Left ventricle myocardium inferior (tissue), 1 donor: Measurements from ENCODE around the gene PLCG2. TPM values are rescaled to one million over a fixed set of nuclear protein-coding genes. Genes with fewer than 3 reads are reported as not detected.

Experiments used
- DNase-seq: peaks from one replicate; pipeline ENCODE4 v3.0.0-alpha.2; 2020
- H3K27ac ChIP-seq: fragments of 200-600 bp; replicated peaks from 2 replicates; pipeline ENCODE4 v1.8.0; 2021
- H3K27me3 ChIP-seq: fragments of 200-600 bp; 2 replicates; pipeline ENCODE4 v1.8.0; 2021; ENCODE audit warnings: low read depth
- H3K36me3 ChIP-seq: fragments of 200-600 bp; 2 replicates; pipeline ENCODE4 v1.8.0; 2021
- H3K4me1 ChIP-seq: fragments of 200-600 bp; 2 replicates; pipeline ENCODE4 v1.8.0; 2021
- H3K4me3 ChIP-seq: fragments of 200-600 bp; 2 replicates; pipeline ENCODE4 v1.8.0; 2021; ENCODE audit warnings: mild to moderate bottlenecking, moderate library complexity
- H3K9me3 ChIP-seq: fragments of 200-600 bp; replicated peaks from 2 replicates; pipeline ENCODE4 v1.8.0; 2021
- intact Hi-C: fragments of 100-400 bp; cut with micrococcal nuclease; formaldehyde crosslinking; loops from one replicate; pipeline ENCODE4 v1.11.0; 2022
- total RNA-seq: library from RNA; stranded (reverse); fragmentation: NEBNext Ultra II Directional; extraction: Animal tissue kit (Norgen Biotek cat#: 25700); gene quantifications from one replicate; pipeline ENCODE4 v1.2.1, GENCODE V29; 2021
- TF ChIP-seq, protein P1 (sequence below): fragments of 200-600 bp; IDR thresholded peaks from 2 replicates; pipeline ENCODE4 v1.8.0; 2021; ENCODE audit warnings: antibody characterized with exemption, mild to moderate bottlenecking, borderline replicate concordance
- donor health status: DM: no; HTN: yes; CAD: no; lungs with severe emphysema.

Gene PLCG2
- total RNA-seq, 1 donor from 2014 or later, result 5.6 TPM

DNA sequence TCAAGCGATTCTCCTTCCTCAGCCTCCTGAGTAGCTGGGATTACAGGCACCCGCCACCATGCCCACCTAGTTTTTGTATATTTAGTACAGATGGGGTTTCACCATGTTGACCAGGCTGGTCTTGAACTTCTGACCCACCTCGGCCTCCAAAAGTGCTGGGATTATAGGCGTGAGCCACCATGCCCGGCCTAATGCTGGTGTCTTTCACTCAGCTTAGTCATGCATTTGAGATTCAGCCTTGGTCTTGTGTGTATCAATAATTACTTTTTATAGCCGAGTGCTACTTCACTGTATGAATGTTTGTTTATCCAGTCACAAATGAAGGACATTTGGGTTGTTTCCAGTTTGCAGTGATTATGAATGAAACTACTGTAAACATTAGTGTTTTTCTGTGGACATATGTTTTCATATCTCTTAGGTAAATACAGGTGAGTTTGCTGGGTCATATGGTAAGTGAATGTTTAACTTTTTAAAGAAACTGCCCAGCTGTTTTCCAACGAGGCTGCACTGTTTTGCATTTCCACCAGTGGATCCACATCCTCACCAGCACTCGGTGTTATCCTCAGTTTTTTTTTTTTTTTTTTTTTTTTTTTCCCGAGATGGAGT lies 11.0 kb upstream of the PLCG2 start:
- Histone ChIP-seq H3K27me3 (peaks cover 19% of the 10 kb centered on the region), H3K36me3 (no peaks in the 10 kb centered on the region), H3K4me1 (no peaks in the 10 kb centered on the region), H3K4me3 (no peak overlapping the region), H3K27ac (no peak overlapping the region), H3K9me3 (no peaks in the 10 kb centered on the region)
- intact Hi-C loops, result no loop called here
- TF ChIP-seq, protein P1, sequence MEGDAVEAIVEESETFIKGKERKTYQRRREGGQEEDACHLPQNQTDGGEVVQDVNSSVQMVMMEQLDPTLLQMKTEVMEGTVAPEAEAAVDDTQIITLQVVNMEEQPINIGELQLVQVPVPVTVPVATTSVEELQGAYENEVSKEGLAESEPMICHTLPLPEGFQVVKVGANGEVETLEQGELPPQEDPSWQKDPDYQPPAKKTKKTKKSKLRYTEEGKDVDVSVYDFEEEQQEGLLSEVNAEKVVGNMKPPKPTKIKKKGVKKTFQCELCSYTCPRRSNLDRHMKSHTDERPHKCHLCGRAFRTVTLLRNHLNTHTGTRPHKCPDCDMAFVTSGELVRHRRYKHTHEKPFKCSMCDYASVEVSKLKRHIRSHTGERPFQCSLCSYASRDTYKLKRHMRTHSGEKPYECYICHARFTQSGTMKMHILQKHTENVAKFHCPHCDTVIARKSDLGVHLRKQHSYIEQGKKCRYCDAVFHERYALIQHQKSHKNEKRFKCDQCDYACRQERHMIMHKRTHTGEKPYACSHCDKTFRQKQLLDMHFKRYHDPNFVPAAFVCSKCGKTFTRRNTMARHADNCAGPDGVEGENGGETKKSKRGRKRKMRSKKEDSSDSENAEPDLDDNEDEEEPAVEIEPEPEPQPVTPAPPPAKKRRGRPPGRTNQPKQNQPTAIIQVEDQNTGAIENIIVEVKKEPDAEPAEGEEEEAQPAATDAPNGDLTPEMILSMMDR, result no peak
- no peak for DNase-seq

DNA sequence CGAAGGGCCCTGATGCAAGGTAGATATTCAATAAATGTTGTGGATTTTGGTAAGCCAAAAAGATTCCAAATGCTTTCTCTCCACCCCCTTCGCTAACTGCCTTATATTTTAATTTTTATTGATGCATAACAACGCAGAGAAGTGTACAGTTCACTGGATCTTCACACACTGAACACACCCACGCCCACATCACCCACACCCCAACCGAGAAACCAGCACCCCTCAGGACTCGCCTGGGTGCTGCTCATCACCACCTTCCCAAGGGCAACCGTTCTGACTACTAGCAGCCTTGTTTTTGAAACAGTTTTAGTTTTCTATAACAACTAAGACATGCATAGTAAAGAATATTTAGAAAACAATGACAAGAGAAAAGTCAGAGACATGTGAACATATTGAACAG lies 9.1 kb upstream of the PLCG2 start:
- Histone ChIP-seq H3K27me3 (peaks cover 23% of the 10 kb centered on the region), H3K4me3 (no peak overlapping the region), H3K4me1 (peaks cover 5% of the 10 kb centered on the region), H3K27ac (no peak overlapping the region), H3K36me3 (no peaks in the 10 kb centered on the region), H3K9me3 (no peaks in the 10 kb centered on the region)
- TF ChIP-seq, protein P1, result no peak
- DNase-seq, result no peak
- intact Hi-C loops, result no loop called here

DNA sequence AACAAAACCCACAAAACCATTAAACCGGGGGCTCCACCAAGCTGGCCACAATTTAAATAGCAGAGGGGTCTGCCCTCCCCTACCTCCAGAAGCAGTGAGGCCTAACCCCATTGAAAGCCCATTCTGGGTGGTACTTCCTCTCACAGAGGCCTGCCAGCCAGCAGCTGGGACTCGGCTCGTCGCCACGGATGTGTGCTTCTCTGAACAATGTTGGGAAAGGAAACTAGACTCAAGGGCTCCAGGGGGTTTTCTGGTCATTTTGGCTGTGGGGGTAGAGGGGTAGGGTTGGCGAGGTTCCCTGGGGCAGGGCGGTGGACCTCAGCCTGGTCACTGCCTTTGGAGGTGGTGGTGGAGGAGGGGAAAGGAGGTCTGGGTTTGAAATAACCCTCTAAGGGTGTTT lies 4.7 kb upstream of the PLCG2 start:
- intact Hi-C loops, result no loop called here
- Histone ChIP-seq H3K9me3 (no peaks in the 10 kb centered on the region), H3K27me3 (peaks cover 22% of the 10 kb centered on the region), H3K36me3 (no peaks in the 10 kb centered on the region), H3K4me1 (peaks cover 19% of the 10 kb centered on the region), H3K4me3 (no peak overlapping the region), H3K27ac (peak overlapping the region; percentile 66)
- TF ChIP-seq, protein P1, result no peak
- DNase-seq, result no peak

DNA sequence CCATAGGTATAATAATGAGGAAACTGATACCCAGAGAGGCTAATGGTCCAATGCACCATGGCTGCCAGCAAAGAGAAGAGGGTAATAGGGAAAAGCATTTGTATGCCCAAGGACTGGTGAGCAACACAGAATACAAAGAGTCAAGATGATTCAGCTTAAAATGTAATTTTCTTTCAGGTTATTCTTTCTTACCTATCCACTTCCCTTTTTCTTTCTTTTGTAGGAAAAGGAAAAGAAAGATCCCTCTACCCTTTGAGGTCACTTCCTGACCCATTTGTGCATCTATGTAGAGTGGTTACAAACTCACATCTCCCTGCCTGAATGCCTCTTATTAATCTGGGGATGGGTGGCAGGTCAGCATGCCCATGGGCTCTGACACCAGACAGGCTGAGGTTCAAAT lies 3.5 kb upstream of the PLCG2 start:
- intact Hi-C loops, result no loop called here
- peaks cover 34% of the 10 kb centered on the region for H3K27me3 ChIP-seq
- H3K4me1 ChIP-seq, result peaks cover 31% of the 10 kb centered on the region
- no peaks in the 10 kb centered on the region for H3K36me3 ChIP-seq
- no peak overlapping the region for H3K4me3 ChIP-seq
- no peak for DNase-seq
- no peaks in the 10 kb centered on the region for H3K9me3 ChIP-seq
- peak overlapping the region; percentile 66 for H3K27ac ChIP-seq
- TF ChIP-seq, protein P1, result no peak

DNA sequence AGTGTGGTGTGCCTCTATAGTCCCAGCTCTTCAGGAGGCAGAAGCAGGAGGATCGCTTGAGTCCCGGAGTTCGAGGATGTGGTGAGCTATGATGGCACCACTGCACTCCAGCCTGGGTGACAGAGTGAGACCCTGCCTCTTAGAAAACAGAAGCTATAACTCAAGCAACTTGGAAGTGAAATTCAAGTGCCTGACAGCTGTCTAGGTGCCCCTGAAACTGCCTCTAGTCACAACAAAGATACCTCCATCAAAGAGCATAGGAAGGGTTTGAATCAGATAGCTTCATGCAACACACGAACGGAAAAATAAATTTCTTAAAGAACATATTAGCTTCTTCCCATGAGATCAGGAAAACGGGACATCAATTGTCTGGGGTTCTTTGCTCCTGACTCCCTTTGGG lies 860 bp upstream of the PLCG2 start:
- TF ChIP-seq, protein P1, result no peak
- H3K9me3 ChIP-seq, result no peaks in the 10 kb centered on the region
- no peak overlapping the region for H3K27ac ChIP-seq
- H3K27me3 ChIP-seq, result peaks cover 28% of the 10 kb centered on the region
- no peaks in the 10 kb centered on the region for H3K36me3 ChIP-seq
- intact Hi-C loops, result no loop called here
- no peak overlapping the region for H3K4me3 ChIP-seq
- H3K4me1 ChIP-seq, result peaks cover 31% of the 10 kb centered on the region
- DNase-seq, result no peak
